ENCODE measurements around the gene ATP8B3.

Gene ATP8B3

DNA sequence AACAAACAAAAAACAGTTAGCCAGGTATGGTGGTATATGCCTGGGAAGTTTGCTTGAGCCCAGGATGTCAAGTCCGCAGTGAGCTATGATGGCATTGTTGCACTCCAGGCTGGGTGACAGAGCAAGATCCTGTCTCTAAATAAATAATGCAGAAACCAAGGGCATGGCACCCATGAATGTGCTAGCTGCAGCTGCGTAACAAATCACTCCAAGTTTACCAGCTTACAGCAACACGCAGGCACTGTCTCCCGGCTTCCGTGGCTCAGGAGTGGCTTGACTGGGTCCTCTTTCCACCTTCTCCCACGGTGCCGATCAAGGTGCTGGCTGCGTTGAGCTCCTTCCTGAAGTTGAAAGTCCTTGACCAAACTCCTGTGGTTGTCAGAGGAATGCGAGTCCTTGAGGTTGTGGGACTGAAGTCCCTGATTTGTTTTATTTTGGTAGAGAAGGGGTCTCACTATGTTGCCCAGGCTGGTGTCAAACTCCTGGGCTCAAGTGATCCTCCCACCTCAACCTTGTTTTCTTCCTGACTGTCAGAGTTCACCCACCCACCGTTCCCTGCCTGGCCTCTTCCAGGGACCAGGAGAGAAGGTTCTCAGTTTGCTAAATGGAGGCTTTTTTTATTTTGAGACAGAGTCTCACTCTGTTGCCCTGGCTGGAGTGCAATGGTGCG, 72.0 kb downstream of the ATP8B3 start:
- FAIRE-seq (no peak), DNase-seq (ENCODE audit: insufficient read length, low spot score) (no peak)
- no peak for TF ChIP-seq PAX5 (IDR thresholded peaks at IDR 0.05; ENCODE audit: insufficient read depth, low read length, severe bottlenecking)
- no peak for TF ChIP-seq POLR2AphosphoS5 (IDR thresholded peaks at IDR 0.05; ENCODE audit: low read depth, low read length)
- no peak for TF ChIP-seq SPI1 (IDR thresholded peaks at IDR 0.05; ENCODE audit: low read depth, low read length)
- TF ChIP-seq TAF1 (IDR thresholded peaks at IDR 0.05; ENCODE audit: low read depth, low read length), result no peak
- no peak for TF ChIP-seq POLR2A (IDR thresholded peaks at IDR 0.05; ENCODE audit: low read depth, low read length)
- TF ChIP-seq POU2F2 (IDR thresholded peaks at IDR 0.05; ENCODE audit: low read depth, low read length), result no peak

DNA sequence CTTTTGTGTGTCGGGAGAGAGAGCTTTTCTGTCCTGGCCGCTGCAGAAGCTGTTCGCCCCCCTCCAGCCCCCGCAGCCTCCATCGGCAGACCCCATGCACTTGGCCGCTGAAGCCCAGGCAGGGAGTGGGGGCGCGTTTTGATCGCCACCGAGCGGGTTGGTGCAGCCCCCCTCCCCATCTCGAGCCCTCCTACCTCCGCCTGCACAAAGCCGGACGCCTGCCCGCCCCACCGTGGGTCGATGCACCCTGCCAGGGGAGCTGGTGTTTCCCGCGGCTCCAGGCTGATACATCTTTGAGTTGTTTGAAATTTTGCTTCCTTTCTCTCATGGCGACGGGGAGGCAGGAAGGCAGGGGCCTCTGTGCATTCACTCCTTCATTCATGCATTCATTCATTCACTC, 75.1 kb downstream of the ATP8B3 start:
- no peak for FAIRE-seq
- TF ChIP-seq POU2F2 (IDR thresholded peaks at IDR 0.05; ENCODE audit: low read depth, low read length) (no peak), POLR2A (IDR thresholded peaks at IDR 0.05; ENCODE audit: low read depth, low read length) (no peak), POLR2AphosphoS5 (IDR thresholded peaks at IDR 0.05; ENCODE audit: low read depth, low read length) (no peak), TAF1 (IDR thresholded peaks at IDR 0.05; ENCODE audit: low read depth, low read length) (no peak), PAX5 (IDR thresholded peaks at IDR 0.05; ENCODE audit: insufficient read depth, low read length, severe bottlenecking) (no peak), SPI1 (IDR thresholded peaks at IDR 0.05; ENCODE audit: low read depth, low read length) (no peak)
- no peak for DNase-seq (ENCODE audit: insufficient read length, low spot score)

DNA sequence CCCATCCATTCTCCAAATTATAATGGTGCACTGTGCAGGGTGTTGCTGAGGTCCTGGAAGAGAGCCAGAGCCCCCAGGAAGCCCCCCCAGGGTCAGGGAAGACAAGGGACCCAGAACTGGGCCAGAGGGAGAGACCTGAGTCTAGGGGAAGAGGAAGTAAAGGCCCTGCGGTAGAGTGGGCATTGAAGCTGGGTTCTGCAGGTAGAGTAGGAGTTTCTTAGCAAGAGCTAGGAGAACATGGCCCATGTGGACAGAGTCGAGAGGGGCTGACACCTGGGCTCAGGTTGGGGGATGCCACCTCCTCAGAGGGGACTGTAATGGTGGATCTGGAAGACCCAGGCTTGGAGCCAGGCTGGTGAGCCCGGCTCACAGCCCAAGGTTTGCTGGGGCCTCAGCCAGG, 75.8 kb downstream of the ATP8B3 start:
- no peak for DNase-seq (ENCODE audit: insufficient read length, low spot score)
- FAIRE-seq, result no peak
- TF ChIP-seq SPI1 (IDR thresholded peaks at IDR 0.05; ENCODE audit: low read depth, low read length), result no peak
- TF ChIP-seq POLR2AphosphoS5 (IDR thresholded peaks at IDR 0.05; ENCODE audit: low read depth, low read length), result no peak
- TF ChIP-seq PAX5 (IDR thresholded peaks at IDR 0.05; ENCODE audit: insufficient read depth, low read length, severe bottlenecking), result no peak
- no peak for TF ChIP-seq POLR2A (IDR thresholded peaks at IDR 0.05; ENCODE audit: low read depth, low read length)
- TF ChIP-seq TAF1 (IDR thresholded peaks at IDR 0.05; ENCODE audit: low read depth, low read length), result no peak
- no peak for TF ChIP-seq POU2F2 (IDR thresholded peaks at IDR 0.05; ENCODE audit: low read depth, low read length)

DNA sequence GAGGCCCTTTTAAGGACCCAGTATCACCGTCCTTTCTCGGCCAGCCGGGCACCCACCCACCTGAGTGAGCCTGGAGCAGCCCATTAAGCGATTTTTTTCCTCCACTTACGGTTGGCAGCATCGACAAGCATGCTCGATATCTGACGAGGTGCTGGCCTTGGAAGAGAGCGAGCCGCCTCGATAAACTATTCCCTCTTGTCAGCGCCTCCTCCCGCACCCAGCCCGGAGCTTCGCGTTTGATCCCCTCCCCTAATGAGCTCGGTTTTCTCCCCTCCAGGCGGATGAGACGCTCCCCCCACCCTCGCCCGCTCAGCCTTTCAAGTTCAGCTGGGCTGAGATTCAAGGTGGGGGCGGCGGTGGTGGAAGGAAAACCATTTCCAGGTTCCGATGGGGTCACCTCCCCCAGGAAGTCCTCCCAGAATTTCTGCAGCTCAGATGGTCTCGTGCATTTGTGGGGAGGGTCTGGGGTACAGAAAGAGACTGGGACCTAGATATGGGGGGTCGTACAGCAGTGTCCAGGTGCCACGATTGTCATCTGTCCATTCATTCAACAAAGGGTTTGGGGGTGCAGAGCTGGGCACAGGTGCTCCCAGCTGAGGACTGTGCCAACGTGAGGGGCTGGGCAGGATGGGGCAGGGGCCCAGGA, 77.6 kb downstream of the ATP8B3 start:
- FAIRE-seq, result no peak
- no peak for DNase-seq (ENCODE audit: insufficient read length, low spot score)
- TF ChIP-seq POLR2A (IDR thresholded peaks at IDR 0.05; ENCODE audit: low read depth, low read length), result no peak
- no peak for TF ChIP-seq PAX5 (IDR thresholded peaks at IDR 0.05; ENCODE audit: insufficient read depth, low read length, severe bottlenecking)
- TF ChIP-seq POU2F2 (IDR thresholded peaks at IDR 0.05; ENCODE audit: low read depth, low read length), result no peak
- no peak for TF ChIP-seq TAF1 (IDR thresholded peaks at IDR 0.05; ENCODE audit: low read depth, low read length)
- no peak for TF ChIP-seq POLR2AphosphoS5 (IDR thresholded peaks at IDR 0.05; ENCODE audit: low read depth, low read length)
- TF ChIP-seq SPI1 (IDR thresholded peaks at IDR 0.05; ENCODE audit: low read depth, low read length), result no peak
